Left cardiac atrium (tissue), 4 donors: ENCODE measurements around the gene RPS6KB2. TPM values are rescaled to one million over a fixed set of nuclear protein-coding genes. Genes with fewer than 3 reads are reported as not detected.
"Not testable (repeated sequence)": the region's sequence is repeated elsewhere in the genome, so short reads cannot be mapped to it uniquely, and the experiment has no call there.

ENCODE experiments used
- ATAC-seq, 2 donors: fragments of 200-7000 bp; cut with Tn5 transposase; one replicate each; pipeline ENCODE4 v1.9.1; 2020; ENCODE audit warnings: mild to moderate bottlenecking in 2 of 2, moderate library complexity in 2 of 2
- DNase-seq: peaks from one replicate; pipeline ENCODE4 v3.0.0-alpha.2; 2020
- intact Hi-C, 2 donors: fragments of 100-400 bp; cut with DNase I; formaldehyde crosslinking; loops; one replicate each; pipeline versions ENCODE4 v1.14.1 to v1.15.1; 2022 to 2023
- total RNA-seq, 2 donors: library from RNA; stranded (reverse); fragmentation: NEBNext Ultra II Directional; extraction: Animal tissue kit (Norgen Biotek cat#: 25700); gene quantifications; one replicate each; pipeline ENCODE4 v1.2.1, GENCODE V29; 2021
- donor health status: DM: no; HTN: yes; CAD: no.
- donor health status: DM: no; HTN: yes; CAD: no; lungs with severe emphysema.
- donor health status: DM: yes; HTN: yes; CAD: no.
- donor health status: Dilated cardiomyopathy.

The RPS6KB2 gene
- total RNA-seq, 2 donors from 2014 or later = 25.5 to 31.0 TPM

GRCh38 chr11:67452141-67452952, 24.1 kb downstream of the RPS6KB2 start, which contains the start of gene GPR152:
Gene GPR152, minus strand, starts transcription at chr11:67452729. Its CDS starts 5 bp downstream, at chr11:67452724.
- peak; percentile 60 for DNase-seq
- ATAC-seq = peak in 1 of 2 donors; percentile 37
- intact Hi-C loops = no loop called here

DNA sequence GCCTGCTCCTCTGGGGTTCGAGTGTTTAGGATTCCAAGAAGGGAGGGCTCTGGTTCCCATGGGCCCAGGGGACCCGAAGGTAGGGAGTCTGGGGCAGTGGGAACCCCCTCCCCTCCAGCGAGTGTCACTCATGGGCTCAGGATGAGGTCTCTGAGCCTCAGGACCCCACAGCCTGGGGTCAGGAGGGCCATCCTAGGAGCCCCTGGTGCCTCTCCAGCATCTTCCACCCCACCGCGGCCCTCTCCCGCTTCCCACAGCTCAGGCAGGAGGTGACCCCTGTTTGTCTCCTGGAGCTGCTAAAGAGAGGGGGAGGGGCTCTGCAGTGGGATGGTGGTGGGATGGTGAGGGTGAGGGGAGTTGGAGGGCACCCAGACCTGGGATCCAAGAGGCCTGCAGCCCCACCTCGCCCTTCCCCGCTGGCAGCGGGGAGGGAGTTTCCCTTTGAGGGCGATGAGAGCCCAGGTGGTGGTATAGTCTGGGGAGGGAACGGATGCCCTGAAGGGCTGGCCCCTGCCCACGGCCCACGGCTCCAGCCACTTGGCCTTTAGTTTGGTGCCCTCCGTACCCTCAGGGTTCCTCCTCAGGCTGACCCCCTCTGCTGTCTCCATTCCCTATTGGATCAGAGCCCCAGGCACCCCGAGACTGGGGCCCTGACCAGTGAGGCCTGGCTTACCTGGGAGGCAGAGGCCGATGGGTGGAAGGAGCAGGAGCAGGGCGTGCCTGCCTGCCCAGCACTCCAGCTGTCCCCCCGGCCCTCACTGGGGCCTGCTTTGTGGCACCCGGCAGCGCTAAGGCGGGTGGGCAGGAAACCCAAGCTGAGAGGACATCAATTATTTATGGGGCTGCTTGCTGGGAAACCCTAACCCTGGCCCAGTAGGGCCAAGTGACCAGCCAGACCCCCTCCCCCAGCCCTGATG, 25.8 kb downstream of the RPS6KB2 start:
- intact Hi-C loops = no loop called here
- DNase-seq (no peak), ATAC-seq (no peak)

DNA sequence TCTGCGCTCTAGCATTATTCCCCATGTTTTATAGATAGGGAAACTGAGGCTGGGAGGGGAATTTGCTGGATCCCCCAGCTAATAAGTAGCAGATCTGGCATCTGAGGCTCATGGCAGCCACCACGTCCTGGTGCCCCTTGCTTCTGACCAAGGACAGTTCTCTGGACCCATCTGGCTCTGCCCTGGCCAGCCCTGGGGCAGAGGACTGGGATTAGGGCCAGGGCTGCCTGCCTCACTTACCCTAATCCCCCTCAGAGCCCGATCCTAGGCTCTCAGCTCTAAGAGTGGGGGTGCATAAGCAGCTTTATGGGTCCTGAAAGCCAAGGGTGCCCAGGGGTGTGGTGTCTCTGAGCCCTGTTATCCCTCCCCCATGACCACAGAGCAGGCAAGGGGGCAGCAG, 26.8 kb downstream of the RPS6KB2 start, which contains the start of gene CABP4:
Gene CABP4 (plus strand): TSS at position 301 of the 400 bp plus-strand sequence. CDS start 70 bp downstream, at position 371.
- ATAC-seq (no peak), DNase-seq (no peak)
- intact Hi-C loops = no loop called here

- ATAC-seq = no peak
- DNase-seq = no peak
Measured at GRCh38 chr11:67456068-67456705, 27.9 kb downstream of the RPS6KB2 start.

GRCh38 chr11:67457453-67457852, 29.2 kb downstream of the RPS6KB2 start:
- intact Hi-C loops = no loop called here
- DNase-seq (no peak), ATAC-seq (no peak)

More at GRCh38 chr11:67456068-67456705, 27.9 kb downstream of the RPS6KB2 start:
- intact Hi-C loops = no loop called here

GRCh38 chr11:67458266-67458665, 30.0 kb downstream of the RPS6KB2 start:
- intact Hi-C loops = no loop called here
- ATAC-seq = no peak
- no peak for DNase-seq

DNA sequence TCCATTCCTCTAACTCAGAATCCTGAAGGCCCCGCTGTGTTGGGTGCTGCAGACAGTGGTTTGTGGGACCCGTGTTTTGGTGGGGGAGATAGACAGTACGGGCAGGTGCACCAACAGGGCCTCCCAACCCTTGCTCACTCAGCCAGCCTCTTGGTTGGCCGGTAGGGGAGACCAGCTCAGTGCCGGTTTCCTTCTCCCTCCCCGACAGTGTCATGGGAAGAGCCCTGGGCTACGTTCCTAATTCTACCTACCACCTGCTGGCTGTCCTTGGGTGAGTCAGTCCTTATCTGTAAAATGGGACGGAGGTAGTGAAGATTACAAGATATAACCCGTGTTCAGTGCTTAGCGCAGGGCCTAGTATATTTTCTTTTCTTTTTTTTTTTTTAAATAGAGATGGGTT, 34.9 kb downstream of the RPS6KB2 start:
- intact Hi-C loops = loop anchor here (5.0 to 10.0 kb wide), 2 partner anchors 36 to 58 kb away; partner anchors contain the start of genes PPP1CA (in 1 of the 2), RPS6KB2 (in 1 of the 2) and TBC1D10C (in 1 of the 2)
- no peak for DNase-seq
- ATAC-seq = no peak

DNA sequence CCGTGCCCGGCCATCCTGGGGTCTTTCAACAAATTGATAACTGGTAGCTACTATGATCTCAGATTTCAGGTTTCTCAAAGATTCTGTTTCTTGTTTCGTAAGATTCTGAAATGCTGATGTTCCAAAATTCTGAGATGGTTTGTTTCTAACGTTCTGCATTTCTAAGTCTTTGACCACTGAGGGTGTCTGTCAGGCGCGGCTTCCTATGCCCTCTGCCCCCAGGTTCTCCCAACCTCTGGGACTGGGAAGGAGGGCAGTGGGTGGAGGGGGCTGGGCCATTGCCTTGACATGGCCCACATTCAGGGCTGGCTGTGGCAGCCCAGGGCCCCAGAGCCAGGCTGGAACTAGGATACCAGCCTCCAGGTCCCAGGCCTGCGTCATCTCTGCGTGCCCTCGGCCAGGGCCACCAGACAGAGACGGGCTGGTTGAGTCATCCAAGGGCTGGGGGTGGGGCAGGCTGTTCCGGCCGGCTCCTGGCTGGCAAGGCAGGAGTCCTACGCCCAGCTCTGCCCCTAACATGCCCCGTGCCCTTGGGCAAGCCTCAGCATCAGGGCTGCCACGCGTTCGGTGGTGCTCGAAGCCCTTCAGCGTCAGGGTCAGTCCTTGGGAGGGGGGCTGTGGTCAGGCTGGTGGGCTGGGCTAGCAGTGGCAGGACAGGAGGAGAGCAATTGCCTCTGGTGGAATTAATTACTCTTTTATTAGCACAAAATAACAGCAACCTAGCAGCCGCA, 35.6 kb downstream of the RPS6KB2 start:
- DNase-seq (peak; percentile 69), ATAC-seq (peak; percentile 21 to 59)
- intact Hi-C loops = loop anchor here (5.0 to 10.0 kb wide), 2 partner anchors 37 to 59 kb away; partner anchors contain the start of genes PPP1CA (in 1 of the 2), RPS6KB2 (in 1 of the 2) and TBC1D10C (in 1 of the 2)

DNA sequence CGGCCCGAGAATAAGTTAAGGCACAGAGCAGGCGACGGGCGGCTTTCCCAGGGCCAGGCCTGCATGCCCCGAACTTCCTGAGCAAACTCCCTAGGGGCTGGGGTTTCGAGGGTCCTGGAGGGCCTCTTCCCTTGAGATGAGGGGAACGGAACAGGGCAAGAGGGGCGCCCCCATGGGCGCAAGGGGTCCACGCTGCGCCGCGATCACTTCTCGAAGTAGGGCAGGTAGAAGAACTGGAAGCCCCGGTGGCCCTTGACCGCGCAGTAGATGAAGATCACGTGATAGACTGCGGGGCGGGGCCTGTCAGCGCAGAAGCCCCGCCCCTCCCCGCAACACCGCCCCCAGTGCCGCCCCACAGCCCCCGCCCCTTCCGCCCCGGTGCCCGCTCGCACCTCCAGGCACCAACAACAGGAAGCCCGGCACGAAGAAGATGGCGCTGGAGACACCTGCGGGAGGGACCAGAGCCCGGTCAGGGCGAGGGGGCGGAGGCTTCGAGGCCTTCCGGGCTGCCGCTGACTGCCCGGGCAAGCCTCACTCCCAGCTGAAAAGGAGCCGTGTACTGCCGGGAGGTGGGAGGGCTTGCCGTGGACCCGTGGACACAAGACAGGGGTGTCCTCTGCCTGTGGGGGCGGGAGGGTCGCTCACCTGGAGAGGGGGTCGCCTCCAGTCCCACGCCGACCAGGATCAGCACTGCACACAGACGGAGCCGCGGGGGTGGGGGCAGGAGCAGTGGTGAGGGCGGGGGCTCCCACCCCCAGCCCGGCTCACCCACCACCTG, 36.3 kb downstream of the RPS6KB2 start:
- peak; percentile 90 for DNase-seq
- intact Hi-C loops = loop anchor here (5.0 to 10.0 kb wide), 2 partner anchors 37 to 60 kb away; partner anchors contain the start of genes PPP1CA (in 1 of the 2), RPS6KB2 (in 1 of the 2) and TBC1D10C (in 1 of the 2)
- peak; percentile 71 to 77 for ATAC-seq

DNA sequence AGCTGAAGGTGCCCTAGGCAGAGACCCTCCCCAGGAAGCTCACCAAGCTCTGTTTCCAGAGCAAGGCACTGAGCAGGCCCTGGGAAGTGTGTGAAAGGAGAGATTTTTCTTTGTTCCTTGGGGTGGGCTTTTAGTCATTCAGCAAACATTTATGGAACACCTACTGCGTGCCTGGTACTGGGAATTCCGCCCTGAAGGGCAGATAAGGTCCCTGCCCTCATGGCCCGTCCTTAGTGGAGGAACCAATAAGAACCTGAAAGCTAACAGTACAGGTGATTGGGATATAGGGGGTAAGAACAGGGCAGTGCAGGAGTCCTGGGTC, 36.9 kb downstream of the RPS6KB2 start:
- ATAC-seq = no peak
- no peak for DNase-seq
- intact Hi-C loops = loop anchor here in 1 of 2 donors (10.0 kb wide), 1 partner anchor 60 kb away; the partner anchor contains the start of genes PPP1CA and TBC1D10C

DNA sequence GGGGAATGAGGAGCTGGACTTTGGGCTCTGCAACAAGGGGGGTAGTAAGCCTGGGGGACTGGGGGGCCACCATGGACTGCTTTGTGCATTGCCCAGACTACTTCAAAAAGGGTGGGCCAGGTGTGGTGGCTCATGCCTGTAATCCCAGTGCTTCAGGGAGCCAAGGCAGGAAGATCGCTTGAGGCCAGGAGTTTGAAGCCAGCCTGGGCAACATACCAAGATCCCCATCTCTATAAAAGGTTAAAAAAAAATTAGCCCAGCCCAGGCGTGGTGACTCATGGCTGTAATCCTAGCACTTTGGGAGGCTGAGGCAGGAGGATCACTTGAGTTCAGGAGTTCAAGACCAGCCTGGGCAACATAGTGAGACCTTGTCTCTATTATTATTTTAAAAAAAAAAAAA, 37.2 kb downstream of the RPS6KB2 start:
- intact Hi-C loops = loop anchor here in 1 of 2 donors (10.0 kb wide), 1 partner anchor 61 kb away; the partner anchor contains the start of genes PPP1CA and TBC1D10C
- ATAC-seq = not testable (repeated sequence)

DNA sequence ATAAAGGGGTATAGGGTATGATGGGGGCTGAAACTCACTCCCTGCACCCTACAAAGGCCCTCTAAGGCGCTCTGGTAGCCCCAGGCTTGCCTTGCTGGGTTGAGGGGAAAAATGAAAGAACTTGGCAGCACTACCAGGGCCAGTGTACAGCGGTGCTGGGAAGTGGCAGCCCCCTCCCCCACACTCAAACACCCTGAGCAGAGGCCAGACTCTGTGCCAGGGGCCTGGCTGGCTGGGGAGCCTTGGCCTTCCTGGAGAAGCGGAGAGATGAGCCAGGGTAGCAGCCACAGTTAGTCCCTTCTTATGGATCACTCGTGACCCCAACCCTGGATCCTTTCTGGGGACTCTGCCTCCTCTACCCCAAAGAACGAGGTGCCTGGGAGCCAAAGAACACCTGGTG, 38.1 kb downstream of the RPS6KB2 start:
- no peak for DNase-seq
- no peak for ATAC-seq

More for the DNA sequence above, 37.2 kb downstream of the RPS6KB2 start:
- not testable (repeated sequence) for DNase-seq

DNA sequence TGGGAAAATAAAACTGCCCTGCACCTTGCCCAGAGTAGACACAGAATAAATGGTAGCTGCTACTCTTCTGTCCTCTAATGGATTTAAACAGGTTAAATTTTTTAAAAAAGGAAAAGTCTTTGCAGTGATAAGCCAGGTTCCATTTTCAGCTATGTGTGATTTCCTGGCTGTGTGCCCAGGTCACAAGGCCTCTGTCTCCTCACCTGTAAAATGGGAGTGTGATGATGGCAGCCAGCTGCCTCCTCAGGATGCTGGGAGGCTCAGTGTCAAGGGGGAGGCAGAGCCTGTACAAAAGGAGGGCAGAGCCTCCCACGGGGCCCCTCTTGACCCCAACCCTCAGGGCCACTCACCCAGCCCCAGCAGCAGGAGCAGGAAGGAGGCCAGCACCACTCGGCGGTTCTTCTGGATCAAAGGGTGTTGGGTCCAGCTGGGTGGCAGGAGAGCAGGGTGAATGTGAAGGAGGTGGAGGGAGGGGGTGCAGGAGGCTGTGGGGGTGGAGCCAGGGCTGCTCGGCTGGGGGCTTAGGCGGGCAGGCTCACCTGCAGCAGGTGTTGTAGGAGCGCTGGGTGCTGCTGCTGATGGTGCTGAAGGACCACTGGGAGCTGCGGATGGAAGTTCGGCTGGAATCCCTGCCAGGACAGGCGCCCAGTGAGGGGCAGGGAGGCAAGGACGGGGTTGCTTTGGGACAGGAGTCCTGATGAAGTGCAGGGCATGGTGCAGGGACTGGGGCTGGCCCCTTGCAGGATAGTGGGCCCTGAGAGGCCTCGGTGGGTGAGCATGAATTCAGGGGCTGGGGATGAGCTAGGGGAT, 38.9 kb downstream of the RPS6KB2 start:
- intact Hi-C loops = loop anchor here in 1 of 2 donors (10.0 kb wide), 1 partner anchor 62 kb away; the partner anchor contains the start of genes PPP1CA and TBC1D10C
- ATAC-seq = no peak
- DNase-seq = no peak

More for the DNA sequence above, 38.1 kb downstream of the RPS6KB2 start:
- intact Hi-C loops = loop anchor here in 1 of 2 donors (10.0 kb wide), 1 partner anchor 62 kb away; the partner anchor contains the start of genes PPP1CA and TBC1D10C

- intact Hi-C loops = loop anchor here in 1 of 2 donors (10.0 kb wide), 1 partner anchor 63 kb away; the partner anchor contains the start of genes PPP1CA and TBC1D10C
- ATAC-seq = peak in 1 of 2 donors; percentile 4
- DNase-seq = no peak
Measured at GRCh38 chr11:67468056-67468455, 39.8 kb downstream of the RPS6KB2 start.

- no peak for ATAC-seq
- DNase-seq = no peak
- intact Hi-C loops = loop anchor here in 1 of 2 donors (10.0 kb wide), 1 partner anchor 64 kb away; the partner anchor contains the start of genes PPP1CA and TBC1D10C
Measured at GRCh38 chr11:67468456-67468758, 40.1 kb downstream of the RPS6KB2 start.
